Hippocampal formation (tissue), 2 donors: ENCODE results near the gene FTSJ3.
"Not testable (repeated sequence)": the region's sequence is repeated elsewhere in the genome, so short reads cannot be mapped to it uniquely, and the experiment has no call there.

Experiments used
- DNase-seq, 2 donors: peaks; one replicate each; lab custom pipeline; 2025; lab: John Stamatoyannopoulos, UW

The FTSJ3 gene

DNA sequence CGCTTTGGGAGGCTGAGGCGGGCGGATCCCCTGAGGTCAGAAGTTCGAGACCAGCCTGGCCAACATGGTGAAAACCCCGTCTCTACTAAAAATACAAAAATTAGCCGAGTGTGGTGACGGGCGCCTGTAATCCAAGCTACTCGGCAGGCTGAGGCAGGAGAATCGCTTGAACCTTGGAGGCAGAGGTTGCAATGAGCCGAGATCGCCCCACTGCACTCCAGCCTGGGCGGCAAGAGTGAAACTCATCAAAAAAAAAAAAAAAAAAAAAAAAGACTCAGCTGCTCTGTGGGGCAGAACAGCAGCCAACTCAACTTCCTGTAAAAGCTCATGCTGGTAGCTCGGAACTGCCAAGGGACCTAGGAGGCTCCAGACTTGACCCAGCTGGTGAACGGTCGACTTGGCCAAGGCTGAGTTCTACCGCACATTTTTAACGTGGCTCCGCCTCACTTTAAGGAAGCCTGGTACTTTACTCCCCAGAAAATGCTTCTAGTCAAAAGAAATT is 16.0 kb upstream of the FTSJ3 start:
- DNase-seq = not testable (repeated sequence)

DNA sequence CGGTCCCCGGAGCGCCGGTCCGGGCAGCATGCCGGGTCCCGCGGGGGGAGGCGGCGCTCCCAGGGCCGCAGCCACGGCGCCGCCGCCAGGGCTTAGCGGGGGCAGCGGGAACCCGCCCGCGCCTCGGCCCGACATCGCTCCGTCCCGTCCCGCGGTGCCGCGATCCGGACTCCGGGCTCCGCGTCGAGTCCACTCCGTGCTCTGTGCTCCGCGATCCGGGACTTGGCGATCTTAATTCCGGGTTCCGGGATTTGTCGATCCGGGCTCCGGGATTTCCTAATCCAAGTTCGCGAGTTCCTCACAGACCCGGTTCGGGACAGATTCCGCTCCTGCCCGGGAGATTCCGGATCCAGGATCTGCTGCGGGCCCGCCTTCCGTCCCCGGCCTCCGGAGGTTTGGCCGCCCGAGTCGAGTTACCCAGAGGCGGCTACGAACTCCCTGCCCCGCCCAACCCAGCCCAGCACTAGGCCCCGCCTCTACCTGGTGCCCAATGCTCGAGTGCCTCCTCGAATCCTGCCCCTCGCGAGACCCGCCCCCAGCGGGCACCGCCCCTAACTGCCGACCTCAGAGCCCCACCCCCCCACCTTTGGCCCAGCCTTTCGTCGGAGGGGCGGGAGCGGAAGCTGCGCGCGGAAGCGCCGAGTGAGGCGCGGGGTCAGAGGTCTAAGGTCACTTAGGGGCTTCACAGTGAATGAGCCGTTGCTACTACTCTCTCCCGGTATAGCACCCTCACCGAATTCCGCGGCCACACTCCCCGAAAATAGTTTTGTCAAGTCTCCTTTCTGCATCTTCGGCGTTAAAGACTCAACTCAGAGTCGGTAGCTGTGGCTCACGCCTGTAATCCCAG is 15.3 kb upstream of the FTSJ3 start, which contains the start of gene SMARCD2:
Gene SMARCD2 (minus strand): TSS at position 146 of the 847 bp plus-strand sequence. CDS start 11 bp downstream, at position 135.
- peak; percentile 98 for DNase-seq

DNA sequence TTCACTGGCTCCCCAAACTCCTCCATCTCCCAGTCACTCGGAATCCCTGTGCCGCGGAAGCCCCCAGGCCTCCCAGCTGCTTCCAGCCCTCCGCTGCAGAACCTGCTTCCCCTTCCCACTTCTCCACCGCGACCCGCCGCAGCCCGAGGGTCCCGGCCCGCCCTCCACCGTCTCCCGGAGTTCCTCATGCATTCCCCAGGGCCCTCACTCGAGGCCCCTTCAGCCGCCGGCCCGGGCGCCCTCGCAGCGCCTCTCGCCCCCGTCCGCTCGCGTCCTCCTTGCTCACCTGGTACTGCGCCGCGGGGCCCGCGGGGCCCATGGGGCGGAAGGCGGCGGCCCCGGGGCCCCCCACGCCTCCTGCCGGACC is 14.7 kb upstream of the FTSJ3 start:
- DNase-seq = no peak

DNA sequence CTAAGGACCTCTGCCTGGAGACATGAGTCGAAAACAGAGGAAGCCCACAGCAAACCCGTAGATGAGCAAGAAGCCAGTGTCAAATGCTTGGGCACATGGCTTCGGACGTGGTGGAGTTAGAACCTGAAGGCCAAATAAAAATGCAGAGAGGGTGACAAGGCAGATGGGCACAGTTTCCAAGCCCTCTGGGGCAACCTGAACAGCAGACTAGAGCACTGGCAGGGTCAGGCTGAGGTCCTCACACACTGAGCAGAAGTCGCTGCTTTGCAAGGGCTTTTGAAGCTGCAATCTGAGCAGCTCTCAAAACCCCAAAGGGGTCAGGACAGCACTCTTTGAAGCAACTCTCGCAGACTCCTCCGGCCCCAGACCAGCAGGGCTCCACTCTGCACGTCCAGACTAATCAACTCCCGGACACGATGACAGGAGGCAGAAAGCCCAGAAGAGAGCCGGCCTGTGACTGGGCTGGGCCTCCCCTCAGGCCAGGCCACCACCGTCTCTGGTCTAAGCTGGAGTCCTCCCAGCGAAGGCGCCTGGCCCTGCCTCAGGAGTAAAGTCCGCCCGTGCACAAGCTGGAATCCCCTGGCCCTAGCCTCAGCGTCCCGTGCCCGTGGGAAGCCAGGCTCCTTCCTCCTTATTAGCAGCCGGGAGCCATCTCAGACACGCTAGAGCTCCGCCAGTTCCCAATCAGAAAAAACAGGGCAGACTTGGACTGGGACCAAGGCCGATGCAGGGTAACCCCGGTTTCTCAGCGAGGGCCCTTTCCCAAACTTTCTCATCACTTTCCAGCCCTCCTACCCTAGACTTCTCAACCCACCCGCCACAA is 14.1 kb upstream of the FTSJ3 start:
- DNase-seq = peak in 1 of 2 donors; percentile 51

DNA sequence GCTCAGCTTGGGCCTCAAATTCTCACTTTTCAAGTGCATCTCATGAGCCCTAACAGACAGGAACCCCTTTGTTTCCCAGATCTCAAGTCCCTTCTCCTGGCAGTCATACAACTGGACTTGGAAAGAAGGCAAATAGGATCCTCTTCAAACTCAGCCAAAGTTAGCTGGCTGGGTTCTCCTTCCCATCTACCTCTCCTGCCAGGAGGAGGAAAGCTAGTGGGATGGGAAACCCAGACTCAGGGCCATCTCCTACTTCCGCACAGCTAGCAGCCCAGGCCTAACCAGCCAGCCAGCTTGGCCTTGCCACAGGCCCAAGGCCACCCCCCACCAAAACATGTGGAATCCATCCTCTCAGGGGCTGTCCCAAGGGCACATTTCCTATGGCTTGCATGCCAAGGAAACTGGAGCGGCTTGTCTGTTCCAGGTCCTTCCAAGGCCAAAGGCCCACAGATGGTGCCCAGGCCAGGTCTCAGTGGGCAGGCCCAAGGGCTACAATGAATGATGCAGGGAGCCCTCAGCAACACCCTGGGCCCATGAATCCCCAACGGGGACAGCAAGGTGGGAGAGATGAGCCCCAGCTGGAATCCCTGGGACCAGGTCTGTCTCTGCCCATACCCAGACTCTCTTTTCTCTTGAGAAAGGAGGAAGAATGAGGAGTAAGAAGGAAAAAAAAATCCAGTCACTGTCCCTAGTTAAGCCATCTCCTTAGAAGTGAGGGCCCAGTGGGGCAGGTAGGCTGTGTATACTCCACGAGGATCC is 13.3 kb upstream of the FTSJ3 start:
- peak in 1 of 2 donors; percentile 34 for DNase-seq

DNA sequence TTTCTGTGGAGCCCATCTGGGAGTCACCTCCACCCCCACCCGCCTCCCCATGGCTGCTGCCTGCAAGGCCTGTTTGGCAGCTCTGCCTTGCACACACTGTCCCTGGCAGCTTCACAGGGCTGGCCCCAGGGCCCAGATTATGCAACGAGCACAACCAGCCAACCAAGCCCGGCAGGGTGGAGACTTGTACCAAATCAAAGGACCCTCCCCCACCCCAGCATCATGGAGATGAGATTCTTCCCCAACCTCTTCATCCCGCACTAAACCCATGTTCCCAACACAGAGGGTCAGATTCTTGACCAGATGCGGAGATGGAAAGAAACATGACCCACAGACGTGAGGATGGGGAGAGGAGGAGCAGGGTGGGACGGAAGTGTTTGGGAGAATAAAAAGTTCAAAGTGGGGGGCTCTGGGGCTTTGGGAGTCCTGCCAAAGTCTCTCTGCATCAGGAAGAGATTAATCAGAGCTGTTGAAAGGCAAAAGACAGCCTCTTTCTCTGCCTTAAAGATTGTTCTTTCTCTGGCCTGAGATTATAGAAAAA is 11.2 kb upstream of the FTSJ3 start:
- DNase-seq = peak; percentile 81 to 86

DNA sequence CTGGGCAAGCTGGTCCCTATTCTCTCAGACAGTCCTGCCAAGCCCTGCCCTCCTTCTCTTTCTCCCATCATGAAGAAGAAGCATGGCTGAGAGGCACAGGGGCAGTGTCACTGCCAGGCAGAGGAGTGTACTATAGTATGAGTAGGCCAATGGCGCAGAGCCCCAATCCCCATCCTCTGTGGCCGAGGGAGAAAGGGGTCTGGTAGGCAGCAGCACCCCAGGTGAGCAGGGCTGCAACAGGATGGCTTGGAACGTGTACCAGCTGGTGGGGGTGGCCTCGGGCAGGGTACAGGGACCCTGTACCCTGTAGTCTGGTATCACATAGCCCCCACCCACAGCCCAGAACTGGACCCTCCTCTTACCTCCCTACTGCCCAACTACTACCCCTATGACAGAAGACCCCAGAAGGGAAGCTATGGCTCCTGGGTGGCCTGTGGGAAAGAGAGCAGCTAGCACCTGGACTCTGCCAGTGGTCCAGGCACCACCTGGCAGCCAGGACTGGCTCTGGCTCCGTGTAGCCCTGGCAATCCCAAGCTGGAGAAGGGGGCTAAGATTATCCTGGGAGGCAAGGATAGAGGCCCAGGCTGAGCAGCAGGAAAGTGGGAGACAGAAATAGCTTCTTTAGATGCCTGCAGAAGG is 10.6 kb upstream of the FTSJ3 start:
- DNase-seq = no peak

DNA sequence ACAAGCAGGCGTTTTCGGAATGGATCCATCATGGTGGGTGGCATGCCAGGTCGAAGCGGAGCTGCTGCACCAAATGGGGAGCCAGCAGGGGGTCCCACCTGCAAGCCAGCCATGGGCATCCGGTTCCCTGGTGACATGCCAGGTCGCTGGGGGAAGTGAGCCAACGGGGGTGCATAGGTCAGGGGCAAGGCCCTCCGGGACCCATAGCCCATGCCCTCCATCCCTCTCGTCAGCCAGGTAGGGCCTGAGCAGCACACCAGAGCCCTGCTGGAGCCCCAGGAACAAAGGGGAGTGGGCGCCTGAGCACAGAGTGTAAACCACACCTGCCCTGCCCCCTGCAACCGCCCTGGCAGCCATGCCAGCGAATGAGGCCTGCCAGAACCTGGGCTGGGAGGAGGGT is 10.0 kb upstream of the FTSJ3 start:
- DNase-seq = no peak

DNA sequence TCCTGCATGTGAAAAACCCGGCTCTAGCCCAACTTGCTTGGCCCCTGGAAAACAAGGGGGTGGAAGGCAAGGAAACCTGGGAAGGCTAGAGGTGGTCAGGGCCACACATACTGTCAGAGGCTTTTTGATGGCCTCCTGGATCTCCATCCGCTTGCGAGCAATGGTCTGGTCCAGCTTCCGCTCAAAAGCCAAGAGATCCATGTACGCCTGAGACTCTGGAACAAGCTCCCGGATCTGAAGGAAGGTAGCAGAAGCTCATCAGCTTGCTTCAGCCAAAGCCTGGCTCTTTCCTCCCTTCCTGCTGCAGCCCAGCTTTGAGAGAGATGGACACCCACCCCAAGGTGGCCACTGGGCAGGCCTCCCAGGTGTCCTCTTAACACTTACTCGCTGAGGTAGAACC is 9.3 kb upstream of the FTSJ3 start:
- DNase-seq = no peak

DNA sequence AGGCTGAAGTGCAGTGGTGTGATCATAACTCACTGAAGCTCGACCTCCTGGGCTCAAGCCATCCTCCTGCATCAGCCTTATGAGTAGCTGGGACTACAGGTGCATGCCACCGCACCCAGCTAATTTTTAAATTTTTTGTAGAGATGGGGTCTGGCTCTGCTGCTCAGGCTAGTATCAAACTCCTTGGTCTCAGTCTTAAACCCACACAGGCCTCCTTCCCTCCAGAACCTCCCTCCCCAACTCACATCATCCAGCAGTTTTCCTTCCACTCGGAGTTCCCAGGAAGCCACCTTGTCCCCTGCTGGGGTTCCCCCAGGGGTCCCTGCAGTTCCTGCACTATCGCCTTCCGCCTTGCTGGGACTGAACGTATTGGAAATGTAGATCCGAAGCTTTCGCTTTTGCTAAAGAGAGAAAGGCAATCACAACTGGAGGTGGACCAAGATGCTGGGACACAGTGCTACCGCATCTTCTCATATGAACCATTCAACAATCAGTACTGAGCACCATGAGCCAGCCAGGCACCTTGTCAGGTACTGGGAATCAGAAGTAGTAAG is 7.8 kb upstream of the FTSJ3 start:
- DNase-seq = no peak

DNA sequence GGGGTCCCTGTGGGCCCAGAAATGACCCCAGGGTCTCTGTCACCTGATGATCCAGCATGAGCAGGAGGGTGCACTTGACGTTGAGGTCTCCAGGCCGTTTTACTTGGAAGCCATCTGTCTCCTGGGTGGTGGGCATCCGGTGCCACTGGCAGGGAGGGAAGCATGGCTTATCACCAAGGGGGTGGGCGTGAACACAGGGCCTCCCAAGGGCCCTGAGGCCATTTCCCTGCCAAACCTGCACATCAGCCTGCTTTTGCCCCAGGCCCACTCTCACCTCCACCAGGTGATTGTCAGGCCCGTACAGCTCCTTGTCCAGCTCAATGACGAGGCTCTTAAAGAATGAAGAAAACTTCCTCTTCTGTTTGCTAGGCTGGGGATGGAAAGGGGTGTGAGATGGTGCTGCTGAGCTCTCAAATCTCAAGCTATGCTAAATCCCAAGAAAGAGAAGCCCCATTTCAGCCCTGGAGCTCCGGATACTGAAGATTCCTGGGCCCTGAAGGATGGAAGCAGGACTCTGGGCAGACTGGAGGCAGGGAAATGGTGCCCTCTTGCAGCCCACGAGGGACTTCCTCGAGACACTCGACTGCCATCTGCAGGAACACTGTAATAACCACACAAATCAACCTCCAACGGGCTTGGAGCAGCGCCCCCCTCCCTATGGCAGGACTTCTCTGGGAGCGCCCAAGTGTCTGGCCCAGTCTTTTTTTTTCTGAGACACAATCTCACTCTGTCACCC is 7.1 kb upstream of the FTSJ3 start:
- peak; percentile 32 to 75 for DNase-seq

DNA sequence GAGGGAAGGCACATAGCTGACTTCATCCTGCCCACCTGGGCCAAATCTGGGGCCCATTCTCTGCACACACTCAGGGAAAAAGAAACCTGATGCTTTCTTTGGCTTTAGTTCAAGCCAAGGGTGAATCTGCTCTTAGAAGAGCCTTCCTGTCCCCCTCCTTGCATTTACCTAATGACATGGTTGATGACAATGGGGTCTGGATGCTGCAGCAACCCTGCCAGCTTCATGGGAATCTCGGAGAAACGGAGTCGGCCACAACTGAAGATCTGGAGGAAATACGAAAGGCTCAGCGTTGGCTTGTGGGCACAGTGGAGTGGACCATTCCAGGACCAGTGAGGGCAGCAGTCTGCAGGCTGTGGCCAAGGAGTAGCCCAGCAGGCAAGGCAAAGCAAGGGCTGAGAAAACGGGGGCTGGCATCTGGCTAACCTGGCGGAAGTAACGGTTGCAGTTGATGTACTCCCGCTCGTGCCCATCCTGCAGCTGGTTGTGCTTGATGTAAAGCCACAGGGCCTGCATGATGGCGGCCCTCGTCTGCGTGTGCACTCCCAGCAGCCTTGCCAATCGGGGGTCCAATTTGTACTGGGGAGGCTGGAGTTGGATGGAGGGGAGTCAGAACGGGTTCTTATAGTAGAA is 6.4 kb upstream of the FTSJ3 start:
- DNase-seq = no peak

DNA sequence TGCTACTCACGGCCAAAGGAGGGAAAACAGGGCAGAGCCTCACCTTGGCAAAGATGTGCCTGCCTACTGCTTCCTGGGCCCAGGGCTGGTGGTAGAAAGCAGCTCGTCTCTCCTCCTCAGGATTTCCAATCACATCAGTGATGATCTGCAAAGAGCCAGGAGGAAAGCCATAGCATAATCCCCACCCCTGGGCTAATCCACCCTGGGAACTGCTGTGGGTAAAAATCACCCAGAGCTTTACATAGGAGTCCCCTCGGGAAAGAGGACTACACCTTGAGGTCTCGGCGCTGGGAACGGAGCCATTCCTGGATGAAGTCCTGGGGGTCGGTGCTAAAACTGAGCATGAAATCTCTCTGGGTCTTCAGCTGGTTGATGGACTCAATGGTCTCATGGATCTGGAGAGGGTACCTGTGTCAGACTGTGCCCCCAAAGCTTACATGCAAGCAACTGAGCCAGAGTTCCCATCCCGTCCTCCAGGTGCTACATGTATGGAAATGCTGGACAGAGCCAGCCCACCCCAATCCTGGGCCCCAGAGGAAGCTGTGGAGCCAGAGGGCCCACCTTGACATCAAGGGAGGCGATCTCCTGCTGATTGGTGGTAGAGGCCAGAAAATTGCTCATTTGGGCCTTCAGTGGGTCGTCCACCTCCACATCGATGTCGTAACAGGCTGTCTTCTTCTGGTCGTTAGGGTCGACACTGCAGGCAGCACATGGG is 5.7 kb upstream of the FTSJ3 start:
- no peak for DNase-seq

DNA sequence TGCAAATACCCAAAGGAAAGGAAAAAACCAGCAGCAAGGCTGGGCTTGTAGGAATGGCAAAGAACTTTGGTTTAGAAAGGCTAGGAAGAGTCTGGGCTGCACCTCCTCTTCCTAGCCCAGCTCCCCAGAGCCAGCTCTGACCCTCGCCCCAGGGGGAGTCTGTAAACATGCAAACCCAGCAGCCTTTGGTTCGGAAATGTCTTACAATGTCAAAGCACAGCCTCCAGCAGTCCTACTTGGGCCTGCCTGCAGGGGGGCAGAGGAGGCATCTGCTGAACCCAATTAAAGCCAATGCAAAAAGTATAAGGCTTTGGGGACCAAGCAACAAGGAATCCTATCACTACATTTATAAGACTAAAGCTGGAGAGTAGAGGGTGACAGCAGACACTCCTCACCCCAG is 5.0 kb upstream of the FTSJ3 start:
- no peak for DNase-seq

DNA sequence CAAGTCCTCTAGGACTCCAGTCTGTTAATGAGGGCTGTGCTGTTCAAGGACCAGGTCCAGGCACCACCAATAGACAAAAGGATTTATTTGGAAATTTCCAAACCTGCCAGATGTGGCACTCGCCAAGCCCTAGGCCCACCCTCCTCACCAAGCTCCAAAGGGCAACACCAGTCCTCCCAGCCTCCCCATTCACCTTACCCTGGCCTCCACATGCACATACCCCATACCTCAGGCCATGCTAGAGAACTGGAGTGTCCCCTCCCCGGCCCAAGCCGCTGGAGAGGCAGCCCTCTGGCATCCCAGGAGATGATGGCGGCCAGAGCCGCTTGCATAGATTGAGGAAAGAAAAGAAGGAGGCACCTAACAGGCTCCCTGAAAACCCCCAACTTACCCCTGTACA is 4.6 kb upstream of the FTSJ3 start:
- no peak for DNase-seq

DNA sequence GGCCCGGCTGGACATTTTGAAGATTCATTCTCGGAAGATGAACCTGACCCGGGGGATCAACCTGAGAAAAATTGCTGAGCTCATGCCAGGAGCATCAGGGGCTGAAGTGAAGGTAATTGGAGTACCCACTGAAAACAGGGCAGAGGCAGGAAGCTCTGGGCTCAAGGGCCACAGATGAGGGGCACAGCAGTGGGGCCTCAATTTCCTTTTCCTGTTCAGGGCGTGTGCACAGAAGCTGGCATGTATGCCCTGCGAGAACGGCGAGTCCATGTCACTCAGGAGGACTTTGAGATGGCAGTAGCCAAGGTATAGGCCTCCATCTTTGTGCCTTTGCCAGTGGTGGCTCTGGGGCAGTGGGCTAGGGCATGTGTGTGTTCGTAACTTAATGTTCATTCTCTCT is 4.0 kb upstream of the FTSJ3 start:
- DNase-seq = no peak

DNA sequence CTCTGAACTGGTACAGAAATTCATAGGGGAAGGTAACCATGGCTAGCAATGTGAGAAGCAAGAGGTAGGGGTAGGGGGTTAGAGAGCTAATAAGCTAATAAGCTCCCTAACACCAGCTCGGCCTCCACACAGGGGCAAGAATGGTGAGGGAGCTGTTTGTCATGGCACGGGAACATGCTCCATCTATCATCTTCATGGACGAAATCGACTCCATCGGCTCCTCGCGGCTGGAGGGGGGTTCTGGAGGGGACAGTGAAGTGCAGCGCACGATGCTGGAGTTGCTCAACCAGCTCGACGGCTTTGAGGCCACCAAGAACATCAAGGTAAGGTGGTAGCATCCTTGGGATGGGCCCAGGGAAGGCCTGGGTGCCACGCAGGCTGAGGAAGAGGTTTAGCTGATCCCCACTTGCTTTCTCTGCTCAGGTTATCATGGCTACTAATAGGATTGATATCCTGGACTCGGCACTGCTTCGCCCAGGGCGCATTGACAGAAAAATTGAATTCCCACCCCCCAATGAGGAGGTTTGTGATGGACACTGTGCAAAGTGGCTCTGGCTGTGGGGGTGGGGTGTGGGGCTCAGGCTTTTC is 3.5 kb upstream of the FTSJ3 start:
- DNase-seq = no peak

DNA sequence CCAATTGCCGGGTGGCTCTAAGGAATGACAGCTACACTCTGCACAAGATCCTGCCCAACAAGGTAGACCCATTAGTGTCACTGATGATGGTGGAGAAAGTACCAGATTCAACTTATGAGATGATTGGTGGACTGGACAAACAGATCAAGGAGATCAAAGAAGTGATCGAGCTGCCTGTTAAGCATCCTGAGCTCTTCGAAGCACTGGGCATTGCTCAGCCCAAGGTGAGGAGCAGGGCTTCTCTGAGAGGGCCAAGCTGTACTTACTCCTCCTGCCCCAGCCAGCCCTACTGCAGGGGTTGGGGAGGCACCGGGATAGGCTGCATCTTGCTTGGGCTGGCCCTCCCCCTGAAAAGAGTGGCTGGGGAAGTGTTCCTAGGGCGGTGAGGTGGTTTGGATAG is 2.8 kb upstream of the FTSJ3 start:
- DNase-seq = no peak

DNA sequence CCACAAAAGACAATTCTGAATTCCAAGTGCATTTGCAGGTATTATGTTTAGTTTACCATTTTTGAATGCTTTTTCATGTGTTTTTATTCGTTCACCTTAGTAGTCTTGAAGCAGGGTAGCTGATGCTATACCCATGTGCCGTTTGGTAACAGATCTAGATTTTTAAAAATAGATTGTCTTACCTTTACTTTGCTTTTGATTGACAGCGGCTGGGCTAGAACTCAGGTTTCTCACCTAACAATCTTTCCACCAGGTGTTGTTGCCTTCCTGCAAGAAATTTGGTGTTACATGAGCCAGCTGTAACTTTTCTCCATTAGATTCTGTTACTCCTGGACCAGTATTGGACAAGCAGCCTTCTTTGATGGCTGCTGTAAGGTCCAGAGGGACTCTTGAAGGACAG is 1.5 kb upstream of the FTSJ3 start:
- DNase-seq = no peak
